ENCODE results near the gene RAD18.

RAD18 gene

GRCh38 chr3:8993331-8993730 lies 30.1 kb upstream of the RAD18 start:
- no peaks in the 10 kb centered on the region for H3K36me3 ChIP-seq (ENCODE audit: control insufficient read depth, insufficient read depth, low read length)
- no peaks in the 10 kb centered on the region for H3K4me1 ChIP-seq (ENCODE audit: control insufficient read depth, insufficient read depth, low read length)
- peaks cover 2% of the 10 kb centered on the region for H3K27me3 ChIP-seq (ENCODE audit: control insufficient read depth, insufficient read depth, low read length)
- H3K9ac ChIP-seq (ENCODE audit: low read depth, low read length) = no peak overlapping the region
- no peak overlapping the region for H3K4me3 ChIP-seq (ENCODE audit: low read depth, low read length)
- H3K9me3 ChIP-seq (ENCODE audit: control insufficient read depth, insufficient read depth, low read length) = no peaks in the 10 kb centered on the region

GRCh38 chr3:8992854-8993253 lies 29.6 kb upstream of the RAD18 start:
- Histone ChIP-seq H3K4me3 (ENCODE audit: low read depth, low read length) (no peak overlapping the region), H3K9ac (ENCODE audit: low read depth, low read length) (no peak overlapping the region), H3K9me3 (ENCODE audit: control insufficient read depth, insufficient read depth, low read length) (no peaks in the 10 kb centered on the region), H3K4me1 (ENCODE audit: control insufficient read depth, insufficient read depth, low read length) (no peaks in the 10 kb centered on the region), H3K36me3 (ENCODE audit: control insufficient read depth, insufficient read depth, low read length) (no peaks in the 10 kb centered on the region), H3K27me3 (ENCODE audit: control insufficient read depth, insufficient read depth, low read length) (peaks cover 2% of the 10 kb centered on the region)

GRCh38 chr3:8992199-8992598 lies 28.9 kb upstream of the RAD18 start:
- Histone ChIP-seq H3K4me3 (ENCODE audit: low read depth, low read length) (no peak overlapping the region), H3K9me3 (ENCODE audit: control insufficient read depth, insufficient read depth, low read length) (no peaks in the 10 kb centered on the region), H3K9ac (ENCODE audit: low read depth, low read length) (no peak overlapping the region), H3K4me1 (ENCODE audit: control insufficient read depth, insufficient read depth, low read length) (no peaks in the 10 kb centered on the region), H3K36me3 (ENCODE audit: control insufficient read depth, insufficient read depth, low read length) (no peaks in the 10 kb centered on the region), H3K27me3 (ENCODE audit: control insufficient read depth, insufficient read depth, low read length) (peaks cover under 1% of the 10 kb centered on the region)

GRCh38 chr3:8990266-8991215 lies 27.3 kb upstream of the RAD18 start:
- Histone ChIP-seq H3K4me1 (ENCODE audit: control insufficient read depth, insufficient read depth, low read length) (no peaks in the 10 kb centered on the region), H3K9me3 (ENCODE audit: control insufficient read depth, insufficient read depth, low read length) (no peaks in the 10 kb centered on the region), H3K4me3 (ENCODE audit: low read depth, low read length) (no peak overlapping the region), H3K27me3 (ENCODE audit: control insufficient read depth, insufficient read depth, low read length) (no peaks in the 10 kb centered on the region), H3K36me3 (ENCODE audit: control insufficient read depth, insufficient read depth, low read length) (no peaks in the 10 kb centered on the region), H3K9ac (ENCODE audit: low read depth, low read length) (no peak overlapping the region)

GRCh38 chr3:8988791-8989558 lies 25.7 kb upstream of the RAD18 start:
- Histone ChIP-seq H3K4me1 (ENCODE audit: control insufficient read depth, insufficient read depth, low read length) (no peaks in the 10 kb centered on the region), H3K9ac (ENCODE audit: low read depth, low read length) (no peak overlapping the region), H3K27me3 (ENCODE audit: control insufficient read depth, insufficient read depth, low read length) (no peaks in the 10 kb centered on the region), H3K36me3 (ENCODE audit: control insufficient read depth, insufficient read depth, low read length) (no peaks in the 10 kb centered on the region), H3K9me3 (ENCODE audit: control insufficient read depth, insufficient read depth, low read length) (no peaks in the 10 kb centered on the region), H3K4me3 (ENCODE audit: low read depth, low read length) (no peak overlapping the region)

- H3K9ac ChIP-seq (ENCODE audit: low read depth, low read length) = no peak overlapping the region
- H3K36me3 ChIP-seq (ENCODE audit: control insufficient read depth, insufficient read depth, low read length) = no peaks in the 10 kb centered on the region
- no peak overlapping the region for H3K4me3 ChIP-seq (ENCODE audit: low read depth, low read length)
- no peaks in the 10 kb centered on the region for H3K4me1 ChIP-seq (ENCODE audit: control insufficient read depth, insufficient read depth, low read length)
- no peaks in the 10 kb centered on the region for H3K9me3 ChIP-seq (ENCODE audit: control insufficient read depth, insufficient read depth, low read length)
- H3K27me3 ChIP-seq (ENCODE audit: control insufficient read depth, insufficient read depth, low read length) = no peaks in the 10 kb centered on the region
Observed at GRCh38 chr3:8988384-8988655, 25.0 kb upstream of the RAD18 start.

- H3K4me1 ChIP-seq (ENCODE audit: control insufficient read depth, insufficient read depth, low read length) = no peaks in the 10 kb centered on the region
- H3K9ac ChIP-seq (ENCODE audit: low read depth, low read length) = no peak overlapping the region
- H3K9me3 ChIP-seq (ENCODE audit: control insufficient read depth, insufficient read depth, low read length) = no peaks in the 10 kb centered on the region
- H3K4me3 ChIP-seq (ENCODE audit: low read depth, low read length) = no peak overlapping the region
- no peaks in the 10 kb centered on the region for H3K36me3 ChIP-seq (ENCODE audit: control insufficient read depth, insufficient read depth, low read length)
- no peaks in the 10 kb centered on the region for H3K27me3 ChIP-seq (ENCODE audit: control insufficient read depth, insufficient read depth, low read length)
Observed at GRCh38 chr3:8987645-8988383, 24.5 kb upstream of the RAD18 start.

- Histone ChIP-seq H3K9ac (ENCODE audit: low read depth, low read length) (no peak overlapping the region), H3K27me3 (ENCODE audit: control insufficient read depth, insufficient read depth, low read length) (no peaks in the 10 kb centered on the region), H3K4me1 (ENCODE audit: control insufficient read depth, insufficient read depth, low read length) (no peaks in the 10 kb centered on the region), H3K9me3 (ENCODE audit: control insufficient read depth, insufficient read depth, low read length) (no peaks in the 10 kb centered on the region), H3K36me3 (ENCODE audit: control insufficient read depth, insufficient read depth, low read length) (no peaks in the 10 kb centered on the region), H3K4me3 (ENCODE audit: low read depth, low read length) (no peak overlapping the region)
Observed at GRCh38 chr3:8987226-8987625, 24.0 kb upstream of the RAD18 start.

GRCh38 chr3:8986741-8987140 lies 23.5 kb upstream of the RAD18 start:
- Histone ChIP-seq H3K36me3 (ENCODE audit: control insufficient read depth, insufficient read depth, low read length) (no peaks in the 10 kb centered on the region), H3K9me3 (ENCODE audit: control insufficient read depth, insufficient read depth, low read length) (no peaks in the 10 kb centered on the region), H3K4me1 (ENCODE audit: control insufficient read depth, insufficient read depth, low read length) (no peaks in the 10 kb centered on the region), H3K4me3 (ENCODE audit: low read depth, low read length) (no peak overlapping the region), H3K9ac (ENCODE audit: low read depth, low read length) (no peak overlapping the region), H3K27me3 (ENCODE audit: control insufficient read depth, insufficient read depth, low read length) (no peaks in the 10 kb centered on the region)

GRCh38 chr3:8985876-8986275 lies 22.6 kb upstream of the RAD18 start:
- H3K9ac ChIP-seq (ENCODE audit: low read depth, low read length) = no peak overlapping the region
- no peaks in the 10 kb centered on the region for H3K4me1 ChIP-seq (ENCODE audit: control insufficient read depth, insufficient read depth, low read length)
- no peaks in the 10 kb centered on the region for H3K36me3 ChIP-seq (ENCODE audit: control insufficient read depth, insufficient read depth, low read length)
- H3K4me3 ChIP-seq (ENCODE audit: low read depth, low read length) = no peak overlapping the region
- H3K27me3 ChIP-seq (ENCODE audit: control insufficient read depth, insufficient read depth, low read length) = no peaks in the 10 kb centered on the region
- no peaks in the 10 kb centered on the region for H3K9me3 ChIP-seq (ENCODE audit: control insufficient read depth, insufficient read depth, low read length)

GRCh38 chr3:8985411-8985831 lies 22.1 kb upstream of the RAD18 start:
- no peak overlapping the region for H3K4me3 ChIP-seq (ENCODE audit: low read depth, low read length)
- H3K27me3 ChIP-seq (ENCODE audit: control insufficient read depth, insufficient read depth, low read length) = no peaks in the 10 kb centered on the region
- H3K4me1 ChIP-seq (ENCODE audit: control insufficient read depth, insufficient read depth, low read length) = no peaks in the 10 kb centered on the region
- H3K9ac ChIP-seq (ENCODE audit: low read depth, low read length) = no peak overlapping the region
- no peaks in the 10 kb centered on the region for H3K9me3 ChIP-seq (ENCODE audit: control insufficient read depth, insufficient read depth, low read length)
- H3K36me3 ChIP-seq (ENCODE audit: control insufficient read depth, insufficient read depth, low read length) = no peaks in the 10 kb centered on the region

Data from iPS-15b (cell line).